ENCODE results near the gene CYTH3.

DNA sequence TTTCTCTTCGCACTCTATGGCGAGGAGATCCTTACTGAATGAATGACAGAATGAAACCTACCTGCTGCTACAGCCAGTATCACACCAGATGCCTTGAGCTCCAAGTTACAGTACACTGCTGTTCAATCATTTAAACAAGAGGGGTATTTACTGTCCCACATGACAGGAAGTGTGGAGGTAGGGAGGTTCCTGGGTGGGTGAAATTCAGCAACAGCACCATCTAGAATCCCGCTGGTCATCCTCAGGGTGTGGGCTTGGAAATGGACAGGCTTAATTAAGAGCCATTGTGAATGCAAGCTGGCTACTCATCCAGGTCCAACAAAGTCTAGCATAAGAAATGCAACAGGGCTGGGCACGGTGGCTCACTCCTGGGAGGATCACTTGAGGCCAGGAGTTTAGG is 14.7 kb downstream of the CYTH3 start:
- TF ChIP-seq POLR2A (IDR thresholded peaks at IDR 0.05): no peak
- TF ChIP-seq, protein P1, sequence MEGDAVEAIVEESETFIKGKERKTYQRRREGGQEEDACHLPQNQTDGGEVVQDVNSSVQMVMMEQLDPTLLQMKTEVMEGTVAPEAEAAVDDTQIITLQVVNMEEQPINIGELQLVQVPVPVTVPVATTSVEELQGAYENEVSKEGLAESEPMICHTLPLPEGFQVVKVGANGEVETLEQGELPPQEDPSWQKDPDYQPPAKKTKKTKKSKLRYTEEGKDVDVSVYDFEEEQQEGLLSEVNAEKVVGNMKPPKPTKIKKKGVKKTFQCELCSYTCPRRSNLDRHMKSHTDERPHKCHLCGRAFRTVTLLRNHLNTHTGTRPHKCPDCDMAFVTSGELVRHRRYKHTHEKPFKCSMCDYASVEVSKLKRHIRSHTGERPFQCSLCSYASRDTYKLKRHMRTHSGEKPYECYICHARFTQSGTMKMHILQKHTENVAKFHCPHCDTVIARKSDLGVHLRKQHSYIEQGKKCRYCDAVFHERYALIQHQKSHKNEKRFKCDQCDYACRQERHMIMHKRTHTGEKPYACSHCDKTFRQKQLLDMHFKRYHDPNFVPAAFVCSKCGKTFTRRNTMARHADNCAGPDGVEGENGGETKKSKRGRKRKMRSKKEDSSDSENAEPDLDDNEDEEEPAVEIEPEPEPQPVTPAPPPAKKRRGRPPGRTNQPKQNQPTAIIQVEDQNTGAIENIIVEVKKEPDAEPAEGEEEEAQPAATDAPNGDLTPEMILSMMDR (IDR thresholded peaks at IDR 0.05): no peak
